GM18505 (cell line): ENCODE results near the gene REXO2.

Experiments used
- ATAC-seq: cut with Tn5 transposase; IDR thresholded peaks from one replicate; pipeline ENCODE4 v1.9.1; 2021; ENCODE audit not compliant: unreplicated experiment
- POLR2A ChIP-seq: IDR thresholded peaks from 4 replicates; pipeline ENCODE4 v1.6.1; 2011; ENCODE audit warnings: borderline replicate concordance; ENCODE audit not compliant: insufficient read depth, insufficient read length; ENCODE audit errors: extremely low read depth

REXO2 gene

GRCh38 chr11:114448749-114449482 is 9.6 kb downstream of the REXO2 start:
- no peak for TF ChIP-seq POLR2A
- no peak for ATAC-seq

GRCh38 chr11:114449845-114450244 is 10.6 kb downstream of the REXO2 start:
- no peak for ATAC-seq

GRCh38 chr11:114452399-114452798 is 13.1 kb downstream of the REXO2 start:
- TF ChIP-seq POLR2A: no peak
- no peak for ATAC-seq

More at GRCh38 chr11:114449845-114450244, 10.6 kb downstream of the REXO2 start:
- TF ChIP-seq POLR2A: no peak

- no peak for TF ChIP-seq POLR2A
- no peak for ATAC-seq
These were observed 24.7 kb downstream of the REXO2 start for GRCh38 chr11:114463999-114464398.

GRCh38 chr11:114466742-114467141 is 27.5 kb downstream of the REXO2 start:
- no peak for ATAC-seq

GRCh38 chr11:114472661-114473060 is 33.4 kb downstream of the REXO2 start:
- no peak for ATAC-seq
- TF ChIP-seq POLR2A: no peak

More at GRCh38 chr11:114466742-114467141, 27.5 kb downstream of the REXO2 start:
- no peak for TF ChIP-seq POLR2A

- TF ChIP-seq POLR2A: no peak
- no peak for ATAC-seq
These were observed 38.7 kb downstream of the REXO2 start for GRCh38 chr11:114478001-114478410.

GRCh38 chr11:114478768-114479167 is 39.5 kb downstream of the REXO2 start:
- no peak for ATAC-seq

GRCh38 chr11:114479331-114479730 is 40.1 kb downstream of the REXO2 start:
- ATAC-seq: no peak
- TF ChIP-seq POLR2A: no peak

More at GRCh38 chr11:114478768-114479167, 39.5 kb downstream of the REXO2 start:
- no peak for TF ChIP-seq POLR2A

- TF ChIP-seq POLR2A: no peak
- ATAC-seq: no peak
These were observed 42.8 kb downstream of the REXO2 start for GRCh38 chr11:114482114-114482513.

- ATAC-seq: no peak
These were observed 44.7 kb downstream of the REXO2 start for GRCh38 chr11:114483929-114484328.

GRCh38 chr11:114496915-114497314 is 57.6 kb downstream of the REXO2 start:
- TF ChIP-seq POLR2A: no peak
- no peak for ATAC-seq

More at GRCh38 chr11:114483929-114484328, 44.7 kb downstream of the REXO2 start:
- TF ChIP-seq POLR2A: no peak

- no peak for TF ChIP-seq POLR2A
- ATAC-seq: no peak
These were observed 60.5 kb downstream of the REXO2 start for GRCh38 chr11:114499756-114500155.
